ENCODE results near the gene MACF1.

GRCh38 chr1:39262802-39263201 is 58.3 kb downstream of the MACF1 start:
- TF ChIP-seq CTCF (conservative IDR thresholded peaks at IDR 0.05 in 1 of 2, IDR thresholded peaks at IDR 0.05 in 1 of 2; ENCODE audit: extremely low read depth in 1 of 2, insufficient read depth in 1 of 2, low read depth in 1 of 2, low read length in 2 of 2) (no peak), EZH2 (IDR thresholded peaks at IDR 0.05; ENCODE audit: borderline replicate concordance, low read length) (no peak)
